GM13977 (cell line): Measurements from ENCODE around the gene WNT10A.

Source experiments
- DNase-seq: peaks from one replicate; pipeline ENCODE4 v3.0.0; 2012; ENCODE audit warnings: low spot score
- CTCF ChIP-seq: IDR thresholded peaks from 2 replicates; pipeline ENCODE4 v1.5.1; 2012; ENCODE audit warnings: mild to moderate bottlenecking, control low read depth; ENCODE audit not compliant: insufficient read depth; ENCODE audit errors: extremely low read depth, missing control alignments
- in situ Hi-C: fragments of 300-500 bp; cut with MboI; formaldehyde crosslinking; loops from one replicate; pipeline ENCODE4 v1.12.0; 2022; ENCODE audit warnings: low sequenced_read_pairs, low pct_unique_long_range_greater_than_20kb, mixed read lengths, inconsistent platforms; ENCODE audit not compliant: unreplicated experiment

WNT10A gene

GRCh38 chr2:218852911-218853667 is 27.6 kb upstream of the WNT10A start:
- in situ Hi-C loops = no loop called here
- TF ChIP-seq CTCF = peak; percentile 85
- DNase-seq = peak; percentile 70

- TF ChIP-seq CTCF = no peak
- no peak for DNase-seq
- in situ Hi-C loops = no loop called here
These were observed 26.9 kb upstream of the WNT10A start for GRCh38 chr2:218853766-218854165.

- TF ChIP-seq CTCF = no peak
- in situ Hi-C loops = no loop called here
- DNase-seq = no peak
These were observed 25.8 kb upstream of the WNT10A start for GRCh38 chr2:218854860-218855259.

- in situ Hi-C loops = no loop called here
- no peak for DNase-seq
- TF ChIP-seq CTCF = no peak
These were observed 25.1 kb upstream of the WNT10A start for GRCh38 chr2:218855305-218856166.

- no peak for DNase-seq
- TF ChIP-seq CTCF = no peak
- in situ Hi-C loops = no loop called here
These were observed 24.3 kb upstream of the WNT10A start for GRCh38 chr2:218856167-218856895.

- no peak for TF ChIP-seq CTCF
- in situ Hi-C loops = no loop called here
- DNase-seq = no peak
These were observed 23.8 kb upstream of the WNT10A start for GRCh38 chr2:218856896-218857243.
